Ishikawa (cell line): ENCODE results near the gene TMC2.
A peak's percentile ranks its signal among the peaks of the same experiment; 100 is the strongest.

Experiments
- CEBPB ChIP-seq: IDR thresholded peaks from 2 replicates; pipeline ENCODE4 v1.6.1; 2012
- CREB1 ChIP-seq: IDR thresholded peaks from 2 replicates; pipeline ENCODE4 v1.6.1; 2012; ENCODE audit warnings: low read depth
- EGR1 ChIP-seq: IDR thresholded peaks from 2 replicates; pipeline ENCODE4 v1.6.1; 2012
- EP300 ChIP-seq: IDR thresholded peaks from 2 replicates; pipeline ENCODE4 v1.6.1; 2012; ENCODE audit warnings: borderline replicate concordance
- FOXM1 ChIP-seq: IDR thresholded peaks from 2 replicates; pipeline ENCODE4 v1.6.1; 2012; ENCODE audit warnings: low read depth, borderline replicate concordance
- MAX ChIP-seq: IDR thresholded peaks from 2 replicates; pipeline ENCODE4 v1.6.1; 2012
- NFIC ChIP-seq: IDR thresholded peaks from 2 replicates; pipeline ENCODE4 v1.6.1; 2012
- RAD21 ChIP-seq: IDR thresholded peaks from 2 replicates; pipeline ENCODE4 v1.6.1; 2012; ENCODE audit warnings: low read depth
- TAF1 ChIP-seq: IDR thresholded peaks from 2 replicates; pipeline ENCODE4 v1.6.1; 2012; ENCODE audit warnings: low read depth, mild to moderate bottlenecking
- TCF12 ChIP-seq: IDR thresholded peaks from 2 replicates; pipeline ENCODE4 v1.6.1; 2012; ENCODE audit warnings: low read depth
- TEAD4 ChIP-seq: IDR thresholded peaks from 2 replicates; pipeline ENCODE4 v1.6.1; 2012
- YY1 ChIP-seq: IDR thresholded peaks from 2 replicates; pipeline ENCODE4 v1.6.1; 2012; ENCODE audit warnings: low read depth
- ZBTB7A ChIP-seq: IDR thresholded peaks from 2 replicates; pipeline ENCODE4 v1.6.1; 2012; ENCODE audit warnings: low read depth
- TF ChIP-seq, protein P1 (sequence below): IDR thresholded peaks from 2 replicates; pipeline ENCODE4 v1.6.1; 2012; ENCODE audit warnings: low read depth, mild to moderate bottlenecking
- TF ChIP-seq, protein P2 (sequence below): IDR thresholded peaks from 2 replicates; pipeline ENCODE4 v1.6.1; 2012

Gene TMC2

DNA sequence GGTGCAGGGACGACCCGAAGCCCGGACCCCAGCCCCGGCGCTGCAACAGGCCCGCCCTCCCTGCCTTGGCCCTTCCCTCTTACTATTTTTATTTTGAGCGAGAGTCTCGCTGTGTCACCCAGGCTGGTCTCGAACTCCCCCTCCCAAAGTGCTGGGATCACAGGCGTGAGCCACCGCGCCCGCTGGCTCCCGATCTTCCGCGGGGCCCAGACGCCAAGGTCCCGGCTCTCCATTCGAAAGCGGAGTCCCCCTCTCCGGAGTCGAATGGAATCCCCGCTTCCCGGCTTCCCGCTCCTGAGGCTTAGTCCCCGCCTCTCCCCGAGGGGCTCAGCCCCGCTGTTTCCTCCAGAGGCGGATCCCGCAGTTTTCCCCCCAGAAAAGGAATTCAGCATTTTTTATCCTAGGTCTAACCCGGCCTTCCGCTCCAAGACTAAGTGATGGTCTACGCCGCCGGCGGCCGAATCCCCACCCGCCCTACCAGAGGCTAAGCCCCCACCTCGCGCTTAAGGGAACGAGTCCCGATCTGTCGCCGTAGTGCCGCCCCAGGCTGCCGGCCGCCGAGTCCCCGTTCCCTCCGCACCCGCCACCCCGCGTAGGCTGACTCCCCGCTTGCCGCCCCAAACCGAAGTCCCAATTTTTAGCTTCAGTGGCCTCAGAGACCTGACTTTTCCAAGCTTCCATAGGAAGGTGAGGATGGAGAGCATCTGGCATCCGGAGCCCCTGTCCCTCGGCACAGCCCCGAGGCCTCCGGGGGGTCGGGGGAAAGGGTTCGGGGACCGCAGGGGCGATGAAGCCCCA, 11.5 kb upstream of the TMC2 start:
- TF ChIP-seq, protein P1, sequence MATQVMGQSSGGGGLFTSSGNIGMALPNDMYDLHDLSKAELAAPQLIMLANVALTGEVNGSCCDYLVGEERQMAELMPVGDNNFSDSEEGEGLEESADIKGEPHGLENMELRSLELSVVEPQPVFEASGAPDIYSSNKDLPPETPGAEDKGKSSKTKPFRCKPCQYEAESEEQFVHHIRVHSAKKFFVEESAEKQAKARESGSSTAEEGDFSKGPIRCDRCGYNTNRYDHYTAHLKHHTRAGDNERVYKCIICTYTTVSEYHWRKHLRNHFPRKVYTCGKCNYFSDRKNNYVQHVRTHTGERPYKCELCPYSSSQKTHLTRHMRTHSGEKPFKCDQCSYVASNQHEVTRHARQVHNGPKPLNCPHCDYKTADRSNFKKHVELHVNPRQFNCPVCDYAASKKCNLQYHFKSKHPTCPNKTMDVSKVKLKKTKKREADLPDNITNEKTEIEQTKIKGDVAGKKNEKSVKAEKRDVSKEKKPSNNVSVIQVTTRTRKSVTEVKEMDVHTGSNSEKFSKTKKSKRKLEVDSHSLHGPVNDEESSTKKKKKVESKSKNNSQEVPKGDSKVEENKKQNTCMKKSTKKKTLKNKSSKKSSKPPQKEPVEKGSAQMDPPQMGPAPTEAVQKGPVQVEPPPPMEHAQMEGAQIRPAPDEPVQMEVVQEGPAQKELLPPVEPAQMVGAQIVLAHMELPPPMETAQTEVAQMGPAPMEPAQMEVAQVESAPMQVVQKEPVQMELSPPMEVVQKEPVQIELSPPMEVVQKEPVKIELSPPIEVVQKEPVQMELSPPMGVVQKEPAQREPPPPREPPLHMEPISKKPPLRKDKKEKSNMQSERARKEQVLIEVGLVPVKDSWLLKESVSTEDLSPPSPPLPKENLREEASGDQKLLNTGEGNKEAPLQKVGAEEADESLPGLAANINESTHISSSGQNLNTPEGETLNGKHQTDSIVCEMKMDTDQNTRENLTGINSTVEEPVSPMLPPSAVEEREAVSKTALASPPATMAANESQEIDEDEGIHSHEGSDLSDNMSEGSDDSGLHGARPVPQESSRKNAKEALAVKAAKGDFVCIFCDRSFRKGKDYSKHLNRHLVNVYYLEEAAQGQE = no peak
- TF ChIP-seq ZBTB7A (0 out of 2 replicates have a peak, but pooled peaks have one; percentile 31), TCF12 (no peak), YY1 (0 out of 2 replicates have a peak, but pooled peaks have one; percentile 6)
- TF ChIP-seq, protein P2, sequence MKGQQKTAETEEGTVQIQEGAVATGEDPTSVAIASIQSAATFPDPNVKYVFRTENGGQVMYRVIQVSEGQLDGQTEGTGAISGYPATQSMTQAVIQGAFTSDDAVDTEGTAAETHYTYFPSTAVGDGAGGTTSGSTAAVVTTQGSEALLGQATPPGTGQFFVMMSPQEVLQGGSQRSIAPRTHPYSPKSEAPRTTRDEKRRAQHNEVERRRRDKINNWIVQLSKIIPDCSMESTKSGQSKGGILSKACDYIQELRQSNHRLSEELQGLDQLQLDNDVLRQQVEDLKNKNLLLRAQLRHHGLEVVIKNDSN = no peak

DNA sequence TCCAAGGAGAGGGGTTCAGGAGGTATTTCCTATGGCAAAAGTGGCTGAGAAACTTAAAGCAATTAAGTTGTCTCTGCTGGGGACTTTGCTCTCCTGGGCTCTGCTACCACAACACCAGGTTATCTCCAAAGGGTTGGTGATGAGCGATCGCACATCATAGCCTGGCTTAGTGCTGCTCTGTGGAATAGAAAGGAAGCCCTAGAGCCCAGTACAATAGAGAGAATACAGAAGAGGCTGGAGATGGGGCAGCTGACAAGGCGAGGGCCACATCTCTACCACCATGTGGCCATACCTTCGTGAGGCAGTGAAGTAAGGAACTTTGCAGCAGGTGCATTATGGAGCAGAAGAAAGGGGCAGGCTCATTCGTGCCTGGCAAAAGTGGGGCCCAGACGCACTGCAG, 8.6 kb upstream of the TMC2 start:
- TF ChIP-seq EP300 (no peak), FOXM1 (no peak), EGR1 (no peak), RAD21 (no peak), TEAD4 (no peak), ZBTB7A (no peak), CEBPB (no peak)

GRCh38 chr20:2528671-2529271, 7.6 kb upstream of the TMC2 start:
- no peak for TF ChIP-seq YY1
- TF ChIP-seq TCF12 = no peak
- TF ChIP-seq NFIC = no peak
- TF ChIP-seq ZBTB7A = no peak
- TF ChIP-seq EGR1 = no peak
- no peak for TF ChIP-seq TEAD4
- TF ChIP-seq, protein P2 = no peak
- TF ChIP-seq CEBPB = no peak
- TF ChIP-seq MAX = no peak
- TF ChIP-seq FOXM1 = no peak
- no peak for TF ChIP-seq CREB1
- TF ChIP-seq TAF1 = no peak
- TF ChIP-seq EP300 = no peak
- TF ChIP-seq RAD21 = no peak
- TF ChIP-seq, protein P1 = no peak

- TF ChIP-seq TEAD4 = no peak
Observed at GRCh38 chr20:2533118-2533517, 3.3 kb upstream of the TMC2 start.

DNA sequence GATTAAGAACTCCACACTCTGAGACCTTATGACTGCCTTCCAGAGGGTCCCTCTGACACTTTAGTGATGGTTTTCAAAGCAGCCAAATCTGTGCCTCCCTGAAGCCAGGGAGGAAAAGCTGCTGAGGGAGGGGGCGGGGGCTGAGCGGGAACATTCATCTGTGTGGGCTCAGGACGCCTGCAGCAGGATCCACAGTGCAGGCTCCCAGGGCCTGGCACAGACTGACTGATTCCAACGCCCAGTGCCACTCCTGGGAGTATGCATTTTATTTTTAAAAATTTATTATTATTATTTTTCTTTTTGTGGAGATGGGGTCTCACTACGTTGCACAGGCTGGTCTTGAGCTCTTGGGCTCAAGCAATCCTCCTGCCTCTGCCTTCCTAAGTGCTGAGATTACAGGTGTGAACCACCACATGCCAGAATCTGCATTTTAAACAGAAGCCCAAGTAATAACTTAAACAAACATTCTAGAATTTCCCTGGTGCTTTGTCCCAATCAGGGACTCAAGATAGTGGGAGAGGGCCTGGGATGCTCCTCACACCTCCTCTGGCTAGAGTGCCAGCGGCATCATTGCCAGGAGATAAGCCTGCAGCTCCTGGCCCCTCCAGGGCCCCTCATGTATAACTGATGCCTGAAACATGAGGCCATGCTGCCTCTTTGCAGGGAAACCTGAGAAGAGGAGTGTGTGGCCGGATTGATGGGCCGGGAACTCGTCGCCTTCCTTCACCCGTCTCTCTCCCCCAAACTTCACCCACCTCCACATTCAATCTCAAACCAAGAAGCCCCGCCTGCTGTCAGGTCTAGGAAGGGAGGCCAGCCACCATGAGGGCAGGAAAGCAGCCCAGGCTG, 438 bp upstream of the TMC2 start:
- TF ChIP-seq EP300 (no peak), MAX (no peak), FOXM1 (no peak), CEBPB (no peak), ZBTB7A (no peak), CREB1 (no peak), TEAD4 (no peak), TAF1 (no peak), TCF12 (no peak), RAD21 (no peak), EGR1 (no peak), NFIC (no peak), YY1 (no peak)
- TF ChIP-seq, protein P2 = no peak
- TF ChIP-seq, protein P1 = no peak
